Smooth muscle cell (in vitro differentiated cells): ENCODE measurements around the gene SLC19A1. TPM values are rescaled to one million over a fixed set of nuclear protein-coding genes. Genes with fewer than 3 reads are reported as not detected.

ENCODE experiments used
- DNase-seq: peaks from one replicate; lab custom pipeline; 2025; ENCODE audit not compliant: unreplicated experiment; lab: John Stamatoyannopoulos, UW
- H2AFZ ChIP-seq: fragments of 200-600 bp; sonication (generic); 2 replicates; pipeline ENCODE4 v1.6.0; 2016; ENCODE audit warnings: antibody characterized with exemption, low read depth, mild to moderate bottlenecking
- H3F3A ChIP-seq: fragments of 200-600 bp; sonication (generic); 2 replicates; pipeline ENCODE4 v1.6.0; 2017; ENCODE audit warnings: antibody characterized with exemption, low read depth
- H3K27ac ChIP-seq: fragments of 200-600 bp; sonication (generic); 2 replicates; pipeline ENCODE4 v1.5.1; 2016; ENCODE audit warnings: low read depth, mild to moderate bottlenecking
- H3K27me3 ChIP-seq: fragments of 200-600 bp; sonication (generic); 2 replicates; pipeline ENCODE4 v1.6.1; 2016; ENCODE audit warnings: low read depth, mild to moderate bottlenecking
- H3K36me3 ChIP-seq: fragments of 200-600 bp; sonication (generic); 2 replicates; pipeline ENCODE4 v1.5.1; 2016; ENCODE audit warnings: low read depth
- H3K4me1 ChIP-seq: fragments of 200-600 bp; sonication (generic); 2 replicates; pipeline ENCODE4 v1.5.1; 2016; ENCODE audit warnings: low read depth
- H3K4me2 ChIP-seq: fragments of 200-600 bp; sonication (generic); 2 replicates; pipeline ENCODE4 v1.6.0; 2016; ENCODE audit warnings: mild to moderate bottlenecking
- H3K4me3 ChIP-seq: fragments of 200-600 bp; sonication (generic); 2 replicates; pipeline ENCODE4 v1.5.1; 2016; ENCODE audit warnings: mild to moderate bottlenecking
- H3K79me2 ChIP-seq: fragments of 200-600 bp; sonication (generic); 2 replicates; pipeline ENCODE4 v1.6.0; 2016; ENCODE audit warnings: low read depth, mild to moderate bottlenecking
- H3K9ac ChIP-seq: fragments of 200-600 bp; sonication (generic); 2 replicates; pipeline ENCODE4 v1.6.0; 2016; ENCODE audit warnings: low read depth
- H3K9me3 ChIP-seq: fragments of 200-600 bp; sonication (generic); replicated peaks from 2 replicates; pipeline ENCODE4 v1.5.1; 2016; ENCODE audit warnings: low read depth
- H4K20me1 ChIP-seq: fragments of 200-600 bp; sonication (generic); 2 replicates; pipeline ENCODE4 v1.6.0; 2016; ENCODE audit warnings: low read depth
- CTCF ChIP-seq: fragments of 200-600 bp; sonication (generic); IDR thresholded peaks from 2 replicates; pipeline ENCODE4 v1.5.1; 2017; ENCODE audit warnings: borderline replicate concordance, mild to moderate bottlenecking, antibody characterized with exemption; ENCODE audit not compliant: insufficient read depth, poor library complexity, severe bottlenecking
- WGBS: methylation state at CpG from one replicate; pipeline ENCODE4 v1.1.7; 2016; ENCODE audit warnings: low lambda C conversion rate; 5-methylcytosine and 5-hydroxymethylcytosine counted together
- polyA plus RNA-seq: library from polyadenylated mRNA; unstranded; fragments of >200 nt; fragmentation: Nextera tagmentation; extraction: Ambion mirVana; gene quantifications from 2 replicates; pipeline ENCODE4 v1.2.1, GENCODE V29; 2016
- total RNA-seq: library from RNA; depleted of rRNA; stranded (reverse); fragments of >200 nt; gene quantifications from 2 replicates; pipeline ENCODE4 v1.2.3, GENCODE V29; 2014

SLC19A1 gene
- total and polyA plus RNA-seq, 2 experiments from 2014 or later, result 2.3 to 33.2 TPM

- H3K9me3 ChIP-seq, result no peaks in the 10 kb centered on the region
Measured at GRCh38 chr21:45544449-45545235, 2.4 kb upstream of the SLC19A1 start.

GRCh38 chr21:45543710-45544448 is 1.6 kb upstream of the SLC19A1 start:
- Histone ChIP-seq H3K36me3 (no peaks in the 10 kb centered on the region), H3K4me1 (no peaks in the 10 kb centered on the region), H2AFZ (no peak overlapping the region), H3K79me2 (no peaks in the 10 kb centered on the region), H3K4me2 (no peak overlapping the region), H3K4me3 (no peak overlapping the region), H3F3A (no peaks in the 10 kb centered on the region), H3K9ac (no peak overlapping the region), H3K9me3 (no peaks in the 10 kb centered on the region), H4K20me1 (no peaks in the 10 kb centered on the region), H3K27me3 (no peaks in the 10 kb centered on the region), H3K27ac (no peak overlapping the region)
- WGBS, result 88% methylated on average over 21 of the region's 23 CpGs
- DNase-seq, result no peak
- no peak for TF ChIP-seq CTCF

More at GRCh38 chr21:45544449-45545235, 2.4 kb upstream of the SLC19A1 start:
- DNase-seq, result no peak
- Histone ChIP-seq H3K4me2 (no peak overlapping the region), H4K20me1 (no peaks in the 10 kb centered on the region), H3K27me3 (no peaks in the 10 kb centered on the region), H3K4me1 (no peaks in the 10 kb centered on the region), H3K4me3 (no peak overlapping the region), H3K27ac (no peak overlapping the region), H3K9ac (no peak overlapping the region), H3K79me2 (no peaks in the 10 kb centered on the region), H3K36me3 (no peaks in the 10 kb centered on the region), H2AFZ (no peak overlapping the region), H3F3A (no peaks in the 10 kb centered on the region)
- TF ChIP-seq CTCF, result no peak
- WGBS, result 92% methylated on average over 18 of the region's 18 CpGs

GRCh38 chr21:45543371-45543709 is 1.1 kb upstream of the SLC19A1 start:
- no peaks in the 10 kb centered on the region for H3K36me3 ChIP-seq
- no peak overlapping the region for H3K27ac ChIP-seq
- no peaks in the 10 kb centered on the region for H3K79me2 ChIP-seq
- no peaks in the 10 kb centered on the region for H3K27me3 ChIP-seq
- 94% methylated on average over 11 of the region's 11 CpGs for WGBS
- H3K4me1 ChIP-seq, result no peaks in the 10 kb centered on the region
- H4K20me1 ChIP-seq, result no peaks in the 10 kb centered on the region
- H3K9me3 ChIP-seq, result no peaks in the 10 kb centered on the region
- no peaks in the 10 kb centered on the region for H3F3A ChIP-seq
- DNase-seq, result no peak
- no peak overlapping the region for H3K9ac ChIP-seq
- no peak overlapping the region for H2AFZ ChIP-seq
- H3K4me3 ChIP-seq, result no peak overlapping the region
- H3K4me2 ChIP-seq, result no peak overlapping the region
- TF ChIP-seq CTCF, result no peak
